Endometrial microvascular endothelial cells (primary cell): Measurements from ENCODE around the gene RNF220. TPM values are rescaled to one million over a fixed set of nuclear protein-coding genes. Genes with fewer than 3 reads are reported as not detected.

ENCODE experiments used
- in situ Hi-C: cut with HindIII; loops from 2 replicates; pipeline ENCODE4 v1.10.0; 2017; ENCODE audit warnings: low sequenced_read_pairs, low pct_unique_long_range_greater_than_20kb; ENCODE audit errors: inconsistent ontology term
- total RNA-seq: library from RNA; depleted of rRNA; stranded (reverse); fragments of >200 nt; gene quantifications from one replicate; pipeline ENCODE4 v1.2.3, GENCODE V29; 2015; ENCODE audit errors: inconsistent ontology term

Gene RNF220
- total RNA-seq, 1 donor from 2014 or later = 112 TPM

- in situ Hi-C loops = no loop called here
These were observed 18.8 kb downstream of the RNF220 start for GRCh38 chr1:44423591-44424537.

- in situ Hi-C loops = no loop called here
These were observed 19.7 kb downstream of the RNF220 start for GRCh38 chr1:44424747-44425146.

GRCh38 chr1:44425341-44426082, 20.5 kb downstream of the RNF220 start:
- in situ Hi-C loops = no loop called here

GRCh38 chr1:44431861-44432260, 26.8 kb downstream of the RNF220 start:
- in situ Hi-C loops = no loop called here

GRCh38 chr1:44433209-44433608, 28.2 kb downstream of the RNF220 start:
- in situ Hi-C loops = no loop called here

- in situ Hi-C loops = no loop called here
These were observed 31.5 kb downstream of the RNF220 start for GRCh38 chr1:44436401-44437106.

- in situ Hi-C loops = no loop called here
These were observed 32.2 kb downstream of the RNF220 start for GRCh38 chr1:44437107-44437716.

GRCh38 chr1:44442791-44443190, 37.7 kb downstream of the RNF220 start:
- in situ Hi-C loops = no loop called here

- in situ Hi-C loops = no loop called here
These were observed 42.2 kb downstream of the RNF220 start for GRCh38 chr1:44447051-44447810.

GRCh38 chr1:44453798-44454349, 48.8 kb downstream of the RNF220 start:
- in situ Hi-C loops = no loop called here

GRCh38 chr1:44454704-44455103, 49.6 kb downstream of the RNF220 start:
- in situ Hi-C loops = no loop called here

GRCh38 chr1:44460107-44460882, 55.2 kb downstream of the RNF220 start:
- in situ Hi-C loops = no loop called here

- in situ Hi-C loops = no loop called here
These were observed 59.3 kb downstream of the RNF220 start for GRCh38 chr1:44464361-44464760.

- in situ Hi-C loops = no loop called here
These were observed 62.5 kb downstream of the RNF220 start for GRCh38 chr1:44467566-44467965.

- in situ Hi-C loops = no loop called here
These were observed 66.9 kb downstream of the RNF220 start for GRCh38 chr1:44471911-44472453.

- in situ Hi-C loops = no loop called here
These were observed 67.8 kb downstream of the RNF220 start for GRCh38 chr1:44472620-44473525.
